Mucosa of rectum (tissue), 2 donors: ENCODE measurements around the gene ABCC1.
"Not testable (repeated sequence)": the region's sequence is repeated elsewhere in the genome, so short reads cannot be mapped to it uniquely, and the experiment has no call there.

Experiments used
- H3K27ac ChIP-seq, 2 donors: one replicate each; pipeline ENCODE4 v1.7.0; 2013; ENCODE audit warnings: inconsistent platforms in 2 of 2, low read depth in 2 of 2, low read length in 2 of 2
- H3K27me3 ChIP-seq, 2 donors: one replicate each; pipeline ENCODE4 v1.7.0; 2013; ENCODE audit warnings: low read length in 2 of 2; ENCODE audit not compliant: control insufficient read depth in 2 of 2, insufficient read depth in 2 of 2
- H3K36me3 ChIP-seq, 2 donors: one replicate each; pipeline ENCODE4 v1.7.0; 2013; ENCODE audit warnings: low read length in 2 of 2; ENCODE audit not compliant: control insufficient read depth in 2 of 2, insufficient read depth in 2 of 2
- H3K4me1 ChIP-seq, 2 donors: one replicate each; pipeline ENCODE4 v1.7.0; 2013; ENCODE audit warnings: low read length in 2 of 2, mild to moderate bottlenecking in 1 of 2; ENCODE audit not compliant: control insufficient read depth in 2 of 2, insufficient read depth in 2 of 2
- H3K4me3 ChIP-seq, 2 donors: one replicate each; pipeline ENCODE4 v1.7.0; 2013; ENCODE audit warnings: low read length in 2 of 2
- H3K9ac ChIP-seq, 2 donors: one replicate each; pipeline ENCODE4 v1.7.0; 2013; ENCODE audit warnings: low read length in 2 of 2, low read depth in 1 of 2, mild to moderate bottlenecking in 1 of 2
- H3K9me3 ChIP-seq, 2 donors: one replicate each; pipeline ENCODE4 v1.7.0; 2013; ENCODE audit warnings: low read length in 2 of 2; ENCODE audit not compliant: control insufficient read depth in 2 of 2
- donor health status: healthy.
- donor health status: Normal muscosa, but diverticular disease.

The ABCC1 gene

DNA sequence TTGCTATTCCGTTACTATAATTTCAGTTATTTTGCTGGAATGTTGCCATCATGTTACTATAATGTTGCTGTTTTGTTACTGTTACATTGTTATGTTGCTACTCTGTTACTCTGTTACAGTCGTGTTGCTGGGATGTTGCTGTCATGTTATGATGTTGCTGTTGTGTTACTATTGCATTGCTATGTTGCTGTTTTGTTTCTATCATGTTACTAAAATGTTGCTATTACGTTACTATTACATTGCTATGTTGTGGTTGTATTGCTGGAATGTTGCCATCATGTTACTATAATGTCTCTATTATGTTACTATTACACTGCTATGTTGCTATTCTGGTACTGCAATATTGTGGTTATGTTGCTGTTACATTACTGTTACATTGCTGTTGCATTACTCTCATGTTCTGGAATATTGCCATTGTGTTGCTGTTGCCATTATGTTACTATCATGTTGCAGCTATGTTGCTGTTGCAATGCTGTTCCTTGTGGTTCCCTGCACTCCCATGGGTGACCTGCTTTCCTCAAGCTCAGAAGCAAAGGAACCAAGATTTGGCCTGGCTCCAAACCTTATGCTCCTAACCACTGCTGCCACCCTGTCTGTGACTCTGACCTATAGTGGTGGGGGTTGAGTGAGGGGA, 209.4 kb downstream of the ABCC1 start:
- no peaks in the 10 kb centered on the region for H3K4me1 ChIP-seq
- H3K36me3 ChIP-seq: peaks cover 15 to 45% of the 10 kb centered on the region in 2 donors
- H3K9me3 ChIP-seq: no peaks in the 10 kb centered on the region
- no peak overlapping the region for H3K27ac ChIP-seq
- no peaks in the 10 kb centered on the region for H3K27me3 ChIP-seq
- no peak overlapping the region for H3K4me3 ChIP-seq
- no peak overlapping the region for H3K9ac ChIP-seq

DNA sequence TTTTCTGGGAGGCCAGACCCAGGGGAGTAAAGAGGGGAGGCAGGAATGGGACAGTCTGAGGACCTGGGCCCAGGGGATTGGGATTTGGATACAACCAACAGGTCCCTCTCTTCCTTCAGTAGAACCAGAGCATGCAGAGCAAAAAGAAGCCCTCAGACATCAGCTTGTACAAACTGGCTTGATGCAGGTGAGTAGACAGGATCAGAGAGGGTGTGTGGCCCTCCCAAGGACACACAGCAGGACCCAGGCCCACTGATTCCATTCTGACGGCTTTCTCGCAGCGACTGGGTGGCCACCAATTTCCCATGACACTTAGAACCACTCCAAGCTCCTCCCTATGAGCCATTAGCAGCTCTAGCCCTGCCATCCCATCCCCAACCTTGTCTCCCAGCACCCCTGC, 210.2 kb downstream of the ABCC1 start:
- Histone ChIP-seq H3K4me3 (no peak overlapping the region), H3K9me3 (no peaks in the 10 kb centered on the region), H3K4me1 (no peaks in the 10 kb centered on the region), H3K27me3 (no peaks in the 10 kb centered on the region), H3K27ac (no peak overlapping the region), H3K36me3 (peaks cover 20 to 39% of the 10 kb centered on the region in 2 donors), H3K9ac (no peak overlapping the region)

DNA sequence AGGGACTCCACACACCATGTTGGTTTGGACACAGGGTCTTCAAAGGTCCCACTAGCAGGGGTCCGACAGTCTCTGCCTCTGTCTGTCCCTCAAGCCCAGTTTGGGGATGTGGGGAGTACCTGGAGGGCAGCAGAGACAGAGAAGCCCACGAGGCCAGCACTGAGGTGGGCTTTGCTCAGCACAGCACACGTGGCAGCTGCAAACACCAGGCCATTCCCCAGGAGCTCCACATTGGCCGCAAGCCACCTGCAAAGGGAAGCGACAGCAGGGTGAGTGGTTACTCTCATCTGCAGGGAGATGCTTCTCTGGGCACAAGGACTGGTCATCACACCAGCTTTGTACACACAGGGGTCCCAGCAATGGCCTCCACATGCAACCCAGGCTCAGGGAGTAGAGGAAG, 211.9 kb downstream of the ABCC1 start:
- H3K4me1 ChIP-seq: no peaks in the 10 kb centered on the region
- H3K36me3 ChIP-seq: peaks cover 23 to 36% of the 10 kb centered on the region in 2 donors
- no peaks in the 10 kb centered on the region for H3K9me3 ChIP-seq
- H3K27ac ChIP-seq: no peak overlapping the region
- no peak overlapping the region for H3K4me3 ChIP-seq
- H3K9ac ChIP-seq: no peak overlapping the region
- no peaks in the 10 kb centered on the region for H3K27me3 ChIP-seq

DNA sequence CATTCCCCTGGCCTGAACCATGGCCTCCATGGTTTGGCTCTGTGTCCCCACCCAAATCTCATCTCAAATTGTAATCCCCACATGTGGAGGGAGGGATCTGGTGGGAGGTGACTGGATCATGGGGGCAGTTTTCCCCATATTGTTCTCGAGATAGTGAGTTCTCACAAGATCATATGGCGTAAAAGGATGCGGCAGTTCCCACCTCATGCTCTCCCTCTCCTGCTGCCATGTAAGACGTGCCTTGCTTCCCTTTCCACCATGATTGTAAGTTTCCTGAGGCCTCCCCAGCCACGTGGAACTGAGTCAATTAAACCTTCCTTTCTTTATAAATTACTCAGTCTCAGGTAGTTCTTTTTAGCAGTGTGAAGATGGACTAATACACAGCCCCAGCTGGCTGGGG, 212.4 kb downstream of the ABCC1 start:
- not testable (repeated sequence) for H3K9me3 ChIP-seq, H3K27me3 ChIP-seq, H3K4me1 ChIP-seq, H3K27ac ChIP-seq, H3K9ac ChIP-seq, H3K4me3 ChIP-seq
- peaks cover 23 to 35% of the 10 kb centered on the region in 2 donors for H3K36me3 ChIP-seq

DNA sequence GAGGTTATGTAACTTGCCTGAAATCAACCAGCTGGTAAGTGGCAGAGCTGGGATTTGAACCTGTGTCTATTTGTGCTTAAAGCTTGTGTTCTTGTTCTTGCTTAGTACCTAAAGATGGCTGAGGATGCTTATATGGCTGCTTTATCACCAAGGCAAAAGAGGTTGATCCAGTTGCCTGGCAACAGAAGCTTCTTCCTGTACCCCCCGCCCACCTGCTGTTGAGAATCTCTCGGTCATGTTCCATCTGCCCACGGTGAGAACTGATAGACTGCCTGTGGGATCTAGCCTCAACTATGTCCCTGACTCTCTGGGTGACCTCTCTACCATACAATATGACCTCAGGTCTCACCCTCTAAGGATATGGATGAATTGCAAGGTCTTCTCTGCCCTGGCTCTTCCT, 213.2 kb downstream of the ABCC1 start:
- Histone ChIP-seq H3K27ac (no peak overlapping the region), H3K36me3 (peaks cover 20 to 30% of the 10 kb centered on the region in 2 donors), H3K9ac (no peak overlapping the region), H3K27me3 (no peaks in the 10 kb centered on the region), H3K4me3 (no peak overlapping the region), H3K9me3 (no peaks in the 10 kb centered on the region), H3K4me1 (no peaks in the 10 kb centered on the region)

DNA sequence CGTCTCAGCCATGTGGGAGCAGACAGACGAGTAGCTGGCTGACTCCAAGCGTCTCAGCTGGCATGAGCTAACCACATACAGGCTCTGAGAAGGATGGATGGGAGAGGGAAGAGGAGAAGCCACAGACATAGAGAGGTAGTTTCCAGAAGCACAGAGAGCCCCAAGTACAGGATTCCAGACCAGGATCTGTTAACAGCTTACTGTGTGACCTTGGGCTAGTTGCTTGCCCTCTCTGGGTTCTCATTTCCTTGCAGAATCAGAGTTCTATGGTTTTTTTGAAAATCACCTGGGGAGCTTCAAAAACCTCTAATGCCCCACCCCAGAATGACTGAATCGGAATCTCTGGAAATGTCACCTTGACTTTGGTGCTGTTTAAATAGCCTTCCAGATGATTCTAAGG, 213.7 kb downstream of the ABCC1 start:
- Histone ChIP-seq H3K27ac (no peak overlapping the region), H3K27me3 (no peaks in the 10 kb centered on the region), H3K9me3 (no peaks in the 10 kb centered on the region), H3K36me3 (peaks cover 20 to 30% of the 10 kb centered on the region in 2 donors), H3K4me3 (no peak overlapping the region), H3K9ac (no peak overlapping the region), H3K4me1 (no peaks in the 10 kb centered on the region)

DNA sequence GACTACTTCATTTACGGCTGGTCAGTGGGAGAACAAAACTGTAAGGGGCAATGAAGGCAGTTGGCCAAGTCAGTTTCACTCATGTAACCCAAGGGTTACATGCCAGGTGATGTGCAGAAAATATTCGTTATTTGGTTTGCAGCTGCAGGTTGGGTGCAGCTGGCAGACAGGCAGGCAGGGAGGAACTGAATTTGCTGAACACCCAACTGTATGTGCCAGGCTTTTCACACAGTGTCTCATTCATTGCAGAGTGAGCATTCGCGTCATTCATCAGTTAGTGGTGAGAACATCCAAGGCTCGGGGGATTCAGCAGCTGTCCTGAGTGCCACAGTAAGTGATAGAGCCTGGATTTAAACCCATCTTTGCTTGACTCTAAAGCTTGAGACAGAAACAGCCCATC, 214.2 kb downstream of the ABCC1 start:
- Histone ChIP-seq H3K4me3 (no peak overlapping the region), H3K27ac (no peak overlapping the region), H3K27me3 (no peaks in the 10 kb centered on the region), H3K36me3 (peaks cover 20 to 33% of the 10 kb centered on the region in 2 donors), H3K9me3 (no peaks in the 10 kb centered on the region), H3K4me1 (no peaks in the 10 kb centered on the region), H3K9ac (no peak overlapping the region)

DNA sequence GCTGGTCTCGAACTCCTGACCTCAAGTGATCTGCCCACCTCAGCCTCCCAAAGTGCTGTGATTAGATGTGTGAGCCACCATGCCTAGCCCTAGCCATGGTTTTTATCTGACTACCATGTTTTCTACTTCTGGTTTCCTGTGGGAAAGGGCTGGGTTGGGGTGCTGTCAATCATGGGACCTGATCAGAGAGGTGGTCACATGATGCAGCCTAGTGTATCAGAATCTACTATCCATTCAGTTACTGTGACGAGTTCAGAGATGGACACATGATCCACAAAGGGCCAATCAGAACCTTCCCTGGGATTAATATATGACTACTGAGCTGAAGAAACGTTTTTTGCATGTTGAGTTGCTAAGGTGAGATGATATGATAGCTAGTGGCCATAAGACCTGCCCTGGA, 214.8 kb downstream of the ABCC1 start:
- H3K27me3 ChIP-seq: no peaks in the 10 kb centered on the region
- H3K4me1 ChIP-seq: no peaks in the 10 kb centered on the region
- H3K9me3 ChIP-seq: no peaks in the 10 kb centered on the region
- no peak overlapping the region for H3K9ac ChIP-seq
- H3K4me3 ChIP-seq: no peak overlapping the region
- H3K27ac ChIP-seq: no peak overlapping the region
- H3K36me3 ChIP-seq: peaks cover 22 to 28% of the 10 kb centered on the region in 2 donors

DNA sequence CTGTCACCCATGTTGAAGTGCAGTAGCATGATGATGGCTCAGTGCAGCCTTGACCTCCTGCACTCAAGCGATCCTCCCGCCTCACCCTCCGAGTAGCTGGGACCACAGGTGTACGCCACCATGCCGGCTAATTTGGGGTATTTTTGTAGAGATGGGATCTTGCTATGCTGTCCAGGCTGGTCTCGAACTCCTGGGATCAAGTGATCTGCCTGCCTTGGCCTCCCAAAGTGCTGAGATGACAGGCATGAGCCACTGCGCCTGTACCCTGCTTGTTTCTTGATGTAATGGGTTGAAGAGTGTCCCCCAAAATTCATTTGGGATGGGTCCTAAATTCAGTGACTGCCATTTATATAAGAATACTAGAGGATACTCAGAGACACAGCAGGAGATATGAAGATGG, 216.7 kb downstream of the ABCC1 start:
- peaks cover 17 to 31% of the 10 kb centered on the region in 2 donors for H3K36me3 ChIP-seq
- no peaks in the 10 kb centered on the region for H3K4me1 ChIP-seq
- no peaks in the 10 kb centered on the region for H3K27me3 ChIP-seq
- no peak overlapping the region for H3K4me3 ChIP-seq
- H3K27ac ChIP-seq: no peak overlapping the region
- H3K9me3 ChIP-seq: no peaks in the 10 kb centered on the region
- no peak overlapping the region for H3K9ac ChIP-seq

DNA sequence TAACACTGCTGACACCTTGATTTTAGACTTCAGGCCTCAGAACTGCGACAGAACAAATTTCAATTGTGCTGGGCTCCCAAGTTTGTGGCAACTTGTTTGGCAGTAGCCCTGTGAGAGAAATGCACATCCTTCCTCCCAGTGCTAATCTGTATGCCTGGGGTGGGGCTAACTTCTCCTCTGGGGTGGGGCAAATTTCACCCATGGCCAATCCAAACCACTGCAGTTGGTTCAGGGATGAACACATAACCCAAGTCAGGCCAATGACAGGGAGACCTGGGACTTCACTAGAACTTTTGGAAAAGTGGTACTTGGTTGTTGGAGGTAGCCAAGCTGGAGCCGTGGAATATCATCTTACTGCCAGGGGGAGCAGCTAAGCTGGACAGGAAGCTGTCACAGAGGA, 217.5 kb downstream of the ABCC1 start:
- H3K36me3 ChIP-seq: peaks cover 21 to 23% of the 10 kb centered on the region in 2 donors

DNA sequence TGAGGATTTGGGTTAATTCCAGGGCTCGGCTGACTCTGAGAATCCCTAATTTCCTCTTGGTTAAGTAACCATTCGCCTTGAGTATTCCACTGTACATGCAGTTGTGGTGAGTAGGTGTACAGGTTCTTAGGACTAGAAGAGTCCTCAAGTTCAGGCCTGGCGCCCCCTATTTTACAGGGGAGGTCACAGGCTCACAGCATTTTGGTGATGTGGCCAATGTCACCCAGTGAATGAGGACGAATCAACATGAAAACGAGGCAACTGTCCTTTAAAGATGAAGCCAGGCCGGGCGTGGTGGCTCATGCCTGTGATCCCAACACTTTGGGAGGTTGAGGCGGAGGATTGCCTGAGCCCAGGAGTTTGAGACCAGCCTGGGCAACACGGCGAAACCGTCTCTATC, 218.5 kb downstream of the ABCC1 start:
- no peaks in the 10 kb centered on the region for H3K4me1 ChIP-seq
- no peak overlapping the region for H3K9ac ChIP-seq
- no peaks in the 10 kb centered on the region for H3K27me3 ChIP-seq
- H3K9me3 ChIP-seq: no peaks in the 10 kb centered on the region
- no peak overlapping the region for H3K4me3 ChIP-seq
- H3K36me3 ChIP-seq: peaks cover 14 to 16% of the 10 kb centered on the region in 2 donors
- H3K27ac ChIP-seq: no peak overlapping the region

More for the DNA sequence above, 217.5 kb downstream of the ABCC1 start:
- H3K9me3 ChIP-seq: no peaks in the 10 kb centered on the region
- no peak overlapping the region for H3K4me3 ChIP-seq
- no peak overlapping the region for H3K9ac ChIP-seq
- H3K27ac ChIP-seq: no peak overlapping the region
- no peaks in the 10 kb centered on the region for H3K27me3 ChIP-seq
- no peaks in the 10 kb centered on the region for H3K4me1 ChIP-seq
